ENCODE measurements around the gene TRMT112. TPM values are rescaled to one million over a fixed set of nuclear protein-coding genes. Genes with fewer than 3 reads are reported as not detected.
"Not testable (repeated sequence)": the region's sequence is repeated elsewhere in the genome, so short reads cannot be mapped to it uniquely, and the experiment has no call there.

The TRMT112 gene
- total and polyA plus RNA-seq, 2 donors (not counting 1 experiment from before 2014, with no cell fraction given), result 161 to 248 TPM

GRCh38 chr11:64313491-64314145 lies 3.7 kb downstream of the TRMT112 start:
- Histone ChIP-seq H3K36me3 (ENCODE audit: control insufficient read depth, insufficient read depth, low read length) (peaks cover 11% of the 10 kb centered on the region), H3K4me2 (ENCODE audit: extremely low read depth, insufficient read depth, low read length) (peak overlapping the region; percentile 25), H3K79me2 (ENCODE audit: control insufficient read depth, insufficient read depth, low read length) (peaks cover 11% of the 10 kb centered on the region), H3K9me3 (ENCODE audit: control insufficient read depth, insufficient read depth, low read depth, low read length) (no peaks in the 10 kb centered on the region), H3K27me3 (ENCODE audit: control insufficient read depth, insufficient read depth, low read length) (no peaks in the 10 kb centered on the region), H2AFZ (ENCODE audit: low read length) (no peak overlapping the region), H3K4me3 (replicated peaks in 1 of 4; ENCODE audit: control extremely low read depth in 1 of 4, insufficient read depth in 1 of 4, low read depth in 3 of 4, low read length in 4 of 4) (peak overlapping the region in 1 of 4 experiments; percentile 27), H3K9ac (ENCODE audit: insufficient read depth, low read length) (peak overlapping the region; percentile 37), H3K27ac (ENCODE audit: insufficient read depth, low read length) (peak overlapping the region; percentile 58), H4K20me1 (ENCODE audit: control insufficient read depth, extremely low read depth, insufficient read depth, low read length) (no peaks in the 10 kb centered on the region), H3K4me1 (ENCODE audit: control insufficient read depth, extremely low read depth, insufficient read depth, low read length) (no peaks in the 10 kb centered on the region)
- TF ChIP-seq EZH2 (IDR thresholded peaks at IDR 0.05; ENCODE audit: low read length, missing control alignments), result no peak
- TF ChIP-seq CTCF (conservative IDR thresholded peaks at IDR 0.05 in 1 of 2, IDR thresholded peaks at IDR 0.05 in 1 of 2; ENCODE audit: low read depth in 1 of 2, low read length in 2 of 2), result no peak
- DNase-seq (ENCODE audit: low read depth in 2 of 2), result peak in 1 of 2 donors; percentile 48

- H3K27ac ChIP-seq (ENCODE audit: insufficient read depth, low read length), result peak overlapping the region; percentile 58
These were observed 4.4 kb downstream of the TRMT112 start for GRCh38 chr11:64312947-64313346.

GRCh38 chr11:64307795-64308194 lies 9.6 kb downstream of the TRMT112 start:
- not testable (repeated sequence) for H3K36me3 ChIP-seq (ENCODE audit: control insufficient read depth, insufficient read depth, low read length); H3K27ac ChIP-seq (ENCODE audit: insufficient read depth, low read length); H3K4me3 ChIP-seq (replicated peaks in 1 of 4; ENCODE audit: control extremely low read depth in 1 of 4, insufficient read depth in 1 of 4, low read depth in 3 of 4, low read length in 4 of 4); H3K27me3 ChIP-seq (ENCODE audit: control insufficient read depth, insufficient read depth, low read length); H3K4me1 ChIP-seq (ENCODE audit: control insufficient read depth, extremely low read depth, insufficient read depth, low read length); H3K79me2 ChIP-seq (ENCODE audit: control insufficient read depth, insufficient read depth, low read length); H4K20me1 ChIP-seq (ENCODE audit: control insufficient read depth, extremely low read depth, insufficient read depth, low read length); H2AFZ ChIP-seq (ENCODE audit: low read length); H3K9ac ChIP-seq (ENCODE audit: insufficient read depth, low read length); H3K9me3 ChIP-seq (ENCODE audit: control insufficient read depth, insufficient read depth, low read depth, low read length); H3K4me2 ChIP-seq (ENCODE audit: extremely low read depth, insufficient read depth, low read length); DNase-seq (ENCODE audit: low read depth in 2 of 2)

More at GRCh38 chr11:64312947-64313346, 4.4 kb downstream of the TRMT112 start:
- Histone ChIP-seq H4K20me1 (ENCODE audit: control insufficient read depth, extremely low read depth, insufficient read depth, low read length) (no peaks in the 10 kb centered on the region), H3K79me2 (ENCODE audit: control insufficient read depth, insufficient read depth, low read length) (peaks cover 9% of the 10 kb centered on the region), H3K9me3 (ENCODE audit: control insufficient read depth, insufficient read depth, low read depth, low read length) (no peaks in the 10 kb centered on the region), H3K4me2 (ENCODE audit: extremely low read depth, insufficient read depth, low read length) (no peak overlapping the region), H3K36me3 (ENCODE audit: control insufficient read depth, insufficient read depth, low read length) (peaks cover 11% of the 10 kb centered on the region), H2AFZ (ENCODE audit: low read length) (no peak overlapping the region), H3K9ac (ENCODE audit: insufficient read depth, low read length) (no peak overlapping the region), H3K4me3 (replicated peaks in 1 of 4; ENCODE audit: control extremely low read depth in 1 of 4, insufficient read depth in 1 of 4, low read depth in 3 of 4, low read length in 4 of 4) (no peak overlapping the region), H3K27me3 (ENCODE audit: control insufficient read depth, insufficient read depth, low read length) (no peaks in the 10 kb centered on the region), H3K4me1 (ENCODE audit: control insufficient read depth, extremely low read depth, insufficient read depth, low read length) (no peaks in the 10 kb centered on the region)
- TF ChIP-seq EZH2 (IDR thresholded peaks at IDR 0.05; ENCODE audit: low read length, missing control alignments), result no peak
- no peak for TF ChIP-seq CTCF (conservative IDR thresholded peaks at IDR 0.05 in 1 of 2, IDR thresholded peaks at IDR 0.05 in 1 of 2; ENCODE audit: low read depth in 1 of 2, low read length in 2 of 2)
- no peak for DNase-seq (ENCODE audit: low read depth in 2 of 2)
